ENCODE data around the gene HP1BP3.

GRCh38 chr1:20701847-20702246, 85.3 kb downstream of the HP1BP3 start:
- TF ChIP-seq CTCF (IDR thresholded peaks at IDR 0.05; ENCODE audit: poor library complexity) (no peak), EZH2phosphoT487 (IDR thresholded peaks at IDR 0.05; ENCODE audit: low read depth, severe bottlenecking, unreplicated experiment) (no peak), EZH2 (IDR thresholded peaks at IDR 0.05; ENCODE audit: borderline replicate concordance) (no peak)

Measured in hepatocyte (in vitro differentiated cells).